Esophagus squamous epithelium (tissue), 5 donors: Measurements from ENCODE around the gene HPGDS. TPM values are rescaled to one million over a fixed set of nuclear protein-coding genes. Genes with fewer than 3 reads are reported as not detected.

Source experiments
- DNase-seq: peaks from one replicate; lab custom pipeline; 2025; lab: John Stamatoyannopoulos, UW
- H3K27ac ChIP-seq, 4 donors: fragments of 200-600 bp; sonication (generic); one replicate each; pipeline ENCODE4 v1.5.1; 2016 to 2019; ENCODE audit warnings: mild to moderate bottlenecking in 1 of 4
- H3K27me3 ChIP-seq, 4 donors: fragments of 200-600 bp; sonication (generic); 1 replicate in 3 of 4; 2 replicates in 1 of 4; pipeline versions ENCODE4 v1.5.1 to v1.6.0; 2017 to 2021; ENCODE audit warnings: antibody characterized with exemption in 1 of 4
- H3K36me3 ChIP-seq, 3 donors: fragments of 200-600 bp; sonication (generic); one replicate each; pipeline ENCODE4 v1.5.1; 2016 to 2019
- H3K4me1 ChIP-seq, 3 donors: fragments of 200-600 bp; sonication (generic); one replicate each; pipeline ENCODE4 v1.5.1; 2017 to 2019
- H3K4me3 ChIP-seq, 4 donors: fragments of 200-600 bp; sonication (generic); 1 replicate in 3 of 4; 2 replicates in 1 of 4; pipeline ENCODE4 v1.5.1; 2016 to 2019; ENCODE audit warnings: mild to moderate bottlenecking in 2 of 4, moderate library complexity in 1 of 4
- H3K9me3 ChIP-seq, 3 donors: fragments of 200-600 bp; sonication (generic); one replicate each; pipeline ENCODE4 v1.5.1; 2016 to 2019
- POLR2A ChIP-seq, 4 donors: fragments of 450-650 bp; IDR thresholded peaks; one replicate each; pipeline ENCODE4 v1.6.1; 2017; ENCODE audit warnings: antibody characterized with exemption in 4 of 4, mild to moderate bottlenecking in 4 of 4, moderate library complexity in 3 of 4
- WGBS, 2 donors: methylation state at CpG; one replicate each; pipeline ENCODE4 v1.1.5; 2018; 5-methylcytosine and 5-hydroxymethylcytosine counted together
- intact Hi-C: fragments of 100-400 bp; cut with DNase I; formaldehyde crosslinking; loops from one replicate; pipeline ENCODE4 v1.15.0; 2022
- total RNA-seq, 4 donors: library from RNA; depleted of rRNA; stranded (reverse); fragments of >200 nt; gene quantifications; one replicate each; pipeline ENCODE4 v1.1.0, GENCODE V29; 2016
- TF ChIP-seq, protein P1 (sequence below), 6 experiments: fragments of 450-650 bp in 4 of 6; fragments of 200-600 bp in 2 of 6; sonication (generic) in 2 of 6; IDR thresholded peaks; one replicate each; pipeline ENCODE4 v1.5.1; 2016 to 2019; ENCODE audit warnings: antibody characterized with exemption in 6 of 6, mild to moderate bottlenecking in 4 of 6, moderate library complexity in 4 of 6
- donor health status: DM: yes; HTN: yes; CAD: no.

Gene HPGDS
- total RNA-seq, 4 donors from 2014 or later, result 0.13 to 5.5 (median 0.15) TPM; not detected in 1

- TF ChIP-seq, protein P1, sequence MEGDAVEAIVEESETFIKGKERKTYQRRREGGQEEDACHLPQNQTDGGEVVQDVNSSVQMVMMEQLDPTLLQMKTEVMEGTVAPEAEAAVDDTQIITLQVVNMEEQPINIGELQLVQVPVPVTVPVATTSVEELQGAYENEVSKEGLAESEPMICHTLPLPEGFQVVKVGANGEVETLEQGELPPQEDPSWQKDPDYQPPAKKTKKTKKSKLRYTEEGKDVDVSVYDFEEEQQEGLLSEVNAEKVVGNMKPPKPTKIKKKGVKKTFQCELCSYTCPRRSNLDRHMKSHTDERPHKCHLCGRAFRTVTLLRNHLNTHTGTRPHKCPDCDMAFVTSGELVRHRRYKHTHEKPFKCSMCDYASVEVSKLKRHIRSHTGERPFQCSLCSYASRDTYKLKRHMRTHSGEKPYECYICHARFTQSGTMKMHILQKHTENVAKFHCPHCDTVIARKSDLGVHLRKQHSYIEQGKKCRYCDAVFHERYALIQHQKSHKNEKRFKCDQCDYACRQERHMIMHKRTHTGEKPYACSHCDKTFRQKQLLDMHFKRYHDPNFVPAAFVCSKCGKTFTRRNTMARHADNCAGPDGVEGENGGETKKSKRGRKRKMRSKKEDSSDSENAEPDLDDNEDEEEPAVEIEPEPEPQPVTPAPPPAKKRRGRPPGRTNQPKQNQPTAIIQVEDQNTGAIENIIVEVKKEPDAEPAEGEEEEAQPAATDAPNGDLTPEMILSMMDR (IDR thresholded peaks at IDR 0.05), result no peak
- TF ChIP-seq POLR2A (IDR thresholded peaks at IDR 0.05), result no peak
- Histone ChIP-seq H3K9me3 (no peaks in the 10 kb centered on the region), H3K36me3 (no peaks in the 10 kb centered on the region), H3K4me3 (no peak overlapping the region), H3K27me3 (no peaks in the 10 kb centered on the region), H3K4me1 (no peaks in the 10 kb centered on the region), H3K27ac (no peak overlapping the region)
- DNase-seq, result no peak
- intact Hi-C loops, result no loop called here
- 74 to 81% methylated on average over 4 of the region's 4 CpGs for WGBS, 2 donors
Observed at GRCh38 chr4:94364527-94364926, 21.9 kb upstream of the HPGDS start.

- no peaks in the 10 kb centered on the region for H3K9me3 ChIP-seq
Observed at GRCh38 chr4:94363136-94363655, 20.6 kb upstream of the HPGDS start.

DNA sequence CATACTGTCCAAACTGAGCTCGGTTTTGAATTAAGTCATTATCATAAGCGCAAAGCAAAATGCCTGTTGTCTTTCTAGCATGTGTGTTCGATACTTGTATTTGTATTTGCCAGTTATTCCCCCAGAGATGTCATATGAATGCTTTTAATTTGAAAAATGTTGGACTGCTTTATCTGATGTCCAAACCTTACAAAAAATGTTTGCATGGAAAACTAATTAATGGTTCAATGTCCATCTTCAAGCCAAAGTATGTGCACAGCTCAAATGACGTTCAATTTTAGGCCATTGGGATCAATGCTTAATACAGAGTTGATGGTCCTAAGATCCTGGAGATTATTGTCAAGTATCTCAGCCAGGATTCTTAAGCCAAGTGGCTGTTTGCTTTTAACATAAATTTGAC lies 17.2 kb upstream of the HPGDS start:
- no peaks in the 10 kb centered on the region for H3K36me3 ChIP-seq
- no peak overlapping the region for H3K27ac ChIP-seq
- no peak for DNase-seq
- H3K9me3 ChIP-seq, result no peaks in the 10 kb centered on the region
- H3K4me3 ChIP-seq, result no peak overlapping the region
- no peaks in the 10 kb centered on the region for H3K4me1 ChIP-seq
- WGBS, 2 donors, result 57 to 72% methylated on average over 4 of the region's 4 CpGs
- intact Hi-C loops, result no loop called here
- TF ChIP-seq, protein P1 (IDR thresholded peaks at IDR 0.05), result no peak
- no peak for TF ChIP-seq POLR2A (IDR thresholded peaks at IDR 0.05)
- H3K27me3 ChIP-seq, result no peaks in the 10 kb centered on the region

More at GRCh38 chr4:94363136-94363655, 20.6 kb upstream of the HPGDS start:
- DNase-seq, result no peak
- H3K27ac ChIP-seq, result no peak overlapping the region
- WGBS, 2 donors, result 75 to 83% methylated on average over 4 of the region's 4 CpGs
- H3K4me1 ChIP-seq, result no peaks in the 10 kb centered on the region
- intact Hi-C loops, result no loop called here
- H3K4me3 ChIP-seq, result no peak overlapping the region
- no peaks in the 10 kb centered on the region for H3K36me3 ChIP-seq
- no peaks in the 10 kb centered on the region for H3K27me3 ChIP-seq
- TF ChIP-seq POLR2A (IDR thresholded peaks at IDR 0.05), result no peak
- TF ChIP-seq, protein P1 (IDR thresholded peaks at IDR 0.05), result no peak

DNA sequence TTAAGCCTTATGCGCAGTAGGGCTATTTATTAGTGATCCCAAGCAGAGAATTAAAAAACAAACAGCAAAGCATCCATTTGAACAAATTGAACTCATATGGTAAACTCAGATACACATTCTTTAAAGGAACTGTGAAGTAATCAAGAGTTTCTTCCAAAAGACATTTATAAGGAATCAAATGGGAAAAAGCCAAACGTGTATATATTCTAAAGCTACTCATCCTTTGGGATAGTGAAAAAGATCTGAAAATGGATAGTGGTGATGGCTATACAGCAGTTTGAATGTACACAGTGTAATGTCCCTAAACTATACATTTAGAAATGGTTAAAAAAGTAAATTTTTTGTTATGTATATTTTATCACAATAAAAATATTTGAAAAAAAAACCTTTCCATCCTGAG lies 16.6 kb upstream of the HPGDS start:
- no peak overlapping the region for H3K27ac ChIP-seq
- WGBS, 2 donors, result 88 to 95% methylated on average over 2 of the region's 2 CpGs

DNA sequence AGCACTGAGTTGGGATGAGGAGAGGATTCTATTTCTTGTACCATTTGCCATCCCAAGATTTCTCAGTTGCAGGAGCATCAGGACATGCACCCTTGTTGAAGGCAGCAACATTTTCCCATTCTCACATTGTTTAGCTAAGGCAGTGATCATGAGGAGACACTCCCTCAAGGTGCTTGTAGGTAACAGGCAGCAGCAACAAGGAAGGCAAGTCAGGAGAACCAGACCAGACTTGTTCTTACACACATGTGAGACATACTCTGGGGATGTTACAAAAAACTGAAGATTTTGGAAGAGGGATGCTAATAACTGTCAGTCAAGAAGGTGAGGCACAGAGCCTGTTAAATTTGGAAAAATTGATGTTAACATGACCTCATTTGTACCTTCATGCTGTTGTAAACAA lies 15.5 kb upstream of the HPGDS start:
- no peak overlapping the region for H3K4me3 ChIP-seq
- no peak overlapping the region for H3K27ac ChIP-seq
- no peaks in the 10 kb centered on the region for H3K36me3 ChIP-seq
- intact Hi-C loops, result no loop called here
- no peak for DNase-seq
- no peak for TF ChIP-seq POLR2A (IDR thresholded peaks at IDR 0.05)
- TF ChIP-seq, protein P1 (IDR thresholded peaks at IDR 0.05), result no peak
- H3K9me3 ChIP-seq, result no peaks in the 10 kb centered on the region
- no peaks in the 10 kb centered on the region for H3K4me1 ChIP-seq
- H3K27me3 ChIP-seq, result no peaks in the 10 kb centered on the region

More for the DNA sequence above, 16.6 kb upstream of the HPGDS start:
- Histone ChIP-seq H3K9me3 (no peaks in the 10 kb centered on the region), H3K4me1 (no peaks in the 10 kb centered on the region), H3K36me3 (no peaks in the 10 kb centered on the region), H3K27me3 (no peaks in the 10 kb centered on the region), H3K4me3 (no peak overlapping the region)
- TF ChIP-seq, protein P1 (IDR thresholded peaks at IDR 0.05), result no peak
- TF ChIP-seq POLR2A (IDR thresholded peaks at IDR 0.05), result no peak
- DNase-seq, result no peak
- intact Hi-C loops, result no loop called here
